Measurements from ENCODE around the gene L3MBTL4.

The L3MBTL4 gene

DNA sequence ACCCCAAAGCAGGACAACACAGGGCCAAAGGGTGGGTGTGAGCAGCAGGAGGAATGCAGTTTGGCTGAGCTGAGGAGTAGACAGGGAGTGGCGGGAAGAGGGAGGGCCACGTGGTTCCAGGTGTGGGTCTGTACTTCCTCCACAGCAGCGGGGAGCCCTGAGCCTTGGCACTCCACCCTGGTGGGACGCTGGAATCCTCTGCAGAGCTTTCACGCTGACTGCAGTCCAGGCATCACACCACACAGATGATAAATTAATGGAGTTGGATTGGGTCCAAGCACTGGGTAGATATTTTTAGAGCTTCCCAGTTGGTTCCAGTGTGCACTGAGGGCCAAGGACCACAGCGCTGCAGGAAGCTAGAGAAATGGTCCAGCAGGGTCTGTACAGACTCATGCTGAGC, 452.3 kb downstream of the L3MBTL4 start:
- TF ChIP-seq CTCF (IDR thresholded peaks at IDR 0.05; ENCODE audit: low read depth, low read length): no peak
- DNase-seq (ENCODE audit: low read depth in 2 of 2): peak in 1 of 2 donors; percentile 6

DNA sequence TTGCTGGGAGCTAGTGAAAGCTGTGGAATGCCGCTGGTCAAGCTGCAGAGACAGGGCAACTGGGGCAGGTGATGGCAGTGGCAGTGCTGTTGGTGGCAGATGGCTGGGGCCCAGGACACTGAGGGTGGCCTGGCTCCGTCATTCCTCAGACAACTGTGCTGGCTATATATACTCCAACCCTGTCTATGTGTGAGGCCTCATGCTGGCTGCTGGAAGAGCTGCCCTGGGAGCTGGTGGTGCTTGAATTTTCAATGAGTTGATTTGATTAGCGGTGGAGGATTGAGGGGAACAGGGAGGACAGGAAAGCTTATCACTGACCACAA, 452.9 kb downstream of the L3MBTL4 start:
- no peak for DNase-seq (ENCODE audit: low read depth in 2 of 2)
- no peak overlapping the region for H3K4me3 ChIP-seq (replicated peaks in 1 of 2; ENCODE audit: low read depth in 2 of 2, low read length in 2 of 2)
- no peak for TF ChIP-seq CTCF (IDR thresholded peaks at IDR 0.05; ENCODE audit: low read depth, low read length)

More for the DNA sequence above, 452.3 kb downstream of the L3MBTL4 start:
- H3K4me3 ChIP-seq (replicated peaks in 1 of 2; ENCODE audit: low read depth in 2 of 2, low read length in 2 of 2): no peak overlapping the region

DNA sequence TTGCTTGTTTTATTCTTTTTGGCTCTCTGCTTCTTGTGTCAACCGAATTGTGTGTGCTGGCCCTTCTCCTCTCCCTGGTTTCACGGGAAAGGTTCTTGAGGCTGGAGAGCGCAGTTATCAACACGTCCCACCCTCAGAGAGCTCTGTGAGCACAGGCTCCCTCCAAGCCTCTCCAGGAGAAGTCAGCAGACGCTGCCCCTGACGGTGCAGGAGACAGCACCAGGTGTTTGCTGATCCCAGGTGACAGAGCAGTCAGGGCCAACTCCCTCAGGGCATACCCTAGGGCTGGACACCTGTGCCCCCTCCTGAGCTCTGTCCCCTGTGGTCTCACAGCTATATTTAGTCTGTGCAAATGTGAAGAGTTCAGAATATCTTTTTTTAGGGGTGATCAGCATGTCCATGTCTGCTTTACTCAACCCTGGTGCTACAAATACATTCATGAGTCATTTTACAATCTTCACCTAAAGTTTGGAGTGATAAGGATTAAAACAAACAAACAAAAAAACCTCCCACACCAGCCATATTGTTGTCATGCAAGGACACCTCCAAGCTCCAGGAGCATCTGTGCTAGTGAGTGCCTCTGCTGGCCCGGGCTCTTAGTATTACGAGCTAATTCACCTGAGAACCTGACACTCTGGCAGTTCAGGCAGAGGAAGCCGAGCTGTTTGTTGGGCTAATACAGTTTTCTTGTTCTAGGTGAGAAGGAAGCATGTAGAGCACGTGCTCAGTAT, 453.4 kb downstream of the L3MBTL4 start:
- no peak for DNase-seq (ENCODE audit: low read depth in 2 of 2)
- no peak for TF ChIP-seq CTCF (IDR thresholded peaks at IDR 0.05; ENCODE audit: low read depth, low read length)
- no peak overlapping the region for H3K4me3 ChIP-seq (replicated peaks in 1 of 2; ENCODE audit: low read depth in 2 of 2, low read length in 2 of 2)

- DNase-seq (ENCODE audit: low read depth in 2 of 2): no peak
- TF ChIP-seq CTCF (IDR thresholded peaks at IDR 0.05; ENCODE audit: low read depth, low read length): no peak
- no peak overlapping the region for H3K4me3 ChIP-seq (replicated peaks in 1 of 2; ENCODE audit: low read depth in 2 of 2, low read length in 2 of 2)
Measured at GRCh38 chr18:5958822-5959221, 455.9 kb downstream of the L3MBTL4 start.

GRCh38 chr18:5955861-5956260, 458.9 kb downstream of the L3MBTL4 start:
- DNase-seq (ENCODE audit: low read depth in 2 of 2): no peak
- no peak overlapping the region for H3K4me3 ChIP-seq (replicated peaks in 1 of 2; ENCODE audit: low read depth in 2 of 2, low read length in 2 of 2)
- TF ChIP-seq CTCF (IDR thresholded peaks at IDR 0.05; ENCODE audit: low read depth, low read length): no peak

- TF ChIP-seq CTCF (IDR thresholded peaks at IDR 0.05; ENCODE audit: low read depth, low read length): no peak
- no peak overlapping the region for H3K4me3 ChIP-seq (replicated peaks in 1 of 2; ENCODE audit: low read depth in 2 of 2, low read length in 2 of 2)
- no peak for DNase-seq (ENCODE audit: low read depth in 2 of 2)
Measured at GRCh38 chr18:5951515-5952091, 463.1 kb downstream of the L3MBTL4 start.
